ENCODE measurements around the gene E4F1. TPM values are rescaled to one million over a fixed set of nuclear protein-coding genes. Genes with fewer than 3 reads are reported as not detected.
"Not testable (repeated sequence)": the region's sequence is repeated elsewhere in the genome, so short reads cannot be mapped to it uniquely, and the experiment has no call there.

The E4F1 gene
- total RNA-seq, 1 experiment from 2014 or later: 56.5 TPM

GRCh38 chr16:2233046-2233775 lies 9.8 kb downstream of the E4F1 start:
- Histone ChIP-seq H3K9me3 (no peaks in the 10 kb centered on the region), H3K27me3 (no peaks in the 10 kb centered on the region), H3K36me3 (peaks cover 83% of the 10 kb centered on the region), H3K4me3 (no peak overlapping the region)
- DNase-seq: no peak

GRCh38 chr16:2233872-2234812 lies 10.8 kb downstream of the E4F1 start:
- DNase-seq: no peak
- H3K36me3 ChIP-seq: peaks cover 76% of the 10 kb centered on the region
- no peak overlapping the region for H3K4me3 ChIP-seq
- no peaks in the 10 kb centered on the region for H3K27me3 ChIP-seq
- H3K9me3 ChIP-seq: no peaks in the 10 kb centered on the region

- peaks cover 73% of the 10 kb centered on the region for H3K36me3 ChIP-seq
These were observed 11.4 kb downstream of the E4F1 start for GRCh38 chr16:2234813-2235170.

GRCh38 chr16:2235234-2235651 lies 11.9 kb downstream of the E4F1 start:
- Histone ChIP-seq H3K9me3 (no peaks in the 10 kb centered on the region), H3K4me3 (no peak overlapping the region), H3K36me3 (peaks cover 74% of the 10 kb centered on the region), H3K27me3 (no peaks in the 10 kb centered on the region)
- DNase-seq: no peak

More at GRCh38 chr16:2234813-2235170, 11.4 kb downstream of the E4F1 start:
- Histone ChIP-seq H3K4me3 (no peak overlapping the region), H3K27me3 (no peaks in the 10 kb centered on the region), H3K9me3 (no peaks in the 10 kb centered on the region)
- no peak for DNase-seq

GRCh38 chr16:2235695-2236336 lies 12.4 kb downstream of the E4F1 start:
- no peaks in the 10 kb centered on the region for H3K9me3 ChIP-seq
- no peak overlapping the region for H3K4me3 ChIP-seq
- peaks cover 74% of the 10 kb centered on the region for H3K36me3 ChIP-seq
- no peak for DNase-seq
- H3K27me3 ChIP-seq: no peaks in the 10 kb centered on the region

GRCh38 chr16:2236337-2237101 lies 13.1 kb downstream of the E4F1 start, which contains the start of gene DNASE1L2:
Gene DNASE1L2, plus strand, starts transcription at chr16:2236444. Its CDS starts 373 bp downstream, at chr16:2236817.
- DNase-seq: peak; percentile 60
- Histone ChIP-seq H3K36me3 (peaks cover 67% of the 10 kb centered on the region), H3K27me3 (no peaks in the 10 kb centered on the region), H3K9me3 (no peaks in the 10 kb centered on the region), H3K4me3 (no peak within 1 kb of the TSS)

GRCh38 chr16:2237102-2237482 lies 13.7 kb downstream of the E4F1 start:
- no peak for DNase-seq
- Histone ChIP-seq H3K36me3 (peaks cover 65% of the 10 kb centered on the region), H3K27me3 (no peaks in the 10 kb centered on the region), H3K4me3 (no peak overlapping the region), H3K9me3 (no peaks in the 10 kb centered on the region)

- Histone ChIP-seq H3K9me3 (no peaks in the 10 kb centered on the region), H3K36me3 (peaks cover 65% of the 10 kb centered on the region), H3K4me3 (no peak overlapping the region), H3K27me3 (no peaks in the 10 kb centered on the region)
- no peak for DNase-seq
These were observed 14.2 kb downstream of the E4F1 start for GRCh38 chr16:2237493-2238149.

- peaks cover 65% of the 10 kb centered on the region for H3K36me3 ChIP-seq
These were observed 14.9 kb downstream of the E4F1 start for GRCh38 chr16:2238150-2238837.

GRCh38 chr16:2238838-2239675 lies 15.7 kb downstream of the E4F1 start:
- Histone ChIP-seq H3K9me3 (no peaks in the 10 kb centered on the region), H3K36me3 (peaks cover 65% of the 10 kb centered on the region)
- no peak for DNase-seq

More at GRCh38 chr16:2238150-2238837, 14.9 kb downstream of the E4F1 start:
- H3K4me3 ChIP-seq: no peak overlapping the region
- DNase-seq: no peak
- H3K27me3 ChIP-seq: no peaks in the 10 kb centered on the region
- no peaks in the 10 kb centered on the region for H3K9me3 ChIP-seq

GRCh38 chr16:2240331-2240730 lies 16.9 kb downstream of the E4F1 start:
- H3K36me3 ChIP-seq: peaks cover 67% of the 10 kb centered on the region
- not testable (repeated sequence) for H3K9me3 ChIP-seq

More at GRCh38 chr16:2238838-2239675, 15.7 kb downstream of the E4F1 start:
- no peaks in the 10 kb centered on the region for H3K27me3 ChIP-seq
- no peak overlapping the region for H3K4me3 ChIP-seq

GRCh38 chr16:2242598-2242997 lies 19.2 kb downstream of the E4F1 start:
- H3K27me3 ChIP-seq: no peaks in the 10 kb centered on the region
- H3K9me3 ChIP-seq: no peaks in the 10 kb centered on the region
- no peak for DNase-seq

More at GRCh38 chr16:2240331-2240730, 16.9 kb downstream of the E4F1 start:
- not testable (repeated sequence) for DNase-seq, H3K4me3 ChIP-seq, H3K27me3 ChIP-seq

GRCh38 chr16:2243031-2243528 lies 19.7 kb downstream of the E4F1 start:
- Histone ChIP-seq H3K36me3 (peaks cover 73% of the 10 kb centered on the region), H3K27me3 (no peaks in the 10 kb centered on the region), H3K4me3 (no peak overlapping the region), H3K9me3 (no peaks in the 10 kb centered on the region)
- DNase-seq: no peak

More at GRCh38 chr16:2242598-2242997, 19.2 kb downstream of the E4F1 start:
- Histone ChIP-seq H3K36me3 (peaks cover 71% of the 10 kb centered on the region), H3K4me3 (no peak overlapping the region)

GRCh38 chr16:2243781-2244180 lies 20.4 kb downstream of the E4F1 start:
- no peak for DNase-seq
- no peak overlapping the region for H3K4me3 ChIP-seq
- peaks cover 77% of the 10 kb centered on the region for H3K36me3 ChIP-seq
- H3K27me3 ChIP-seq: no peaks in the 10 kb centered on the region
- H3K9me3 ChIP-seq: no peaks in the 10 kb centered on the region
